ENCODE measurements around the gene ARAP3. TPM values are rescaled to one million over a fixed set of nuclear protein-coding genes. Genes with fewer than 3 reads are reported as not detected.

Gene ARAP3
- total and polyA plus RNA-seq, 9 of the 15 experiments (the other 6 are each of a cell fraction or from before 2014, with no cell fraction given), result 0.83 to 25.7 (median 6.4) TPM

GRCh38 chr5:141707510-141707909 is 25.5 kb upstream of the ARAP3 start:
- Histone ChIP-seq H3K4me2 (ENCODE audit: insufficient read depth, low read length) (no peak overlapping the region), H3K79me2 (ENCODE audit: control insufficient read depth, insufficient read depth, low read length) (no peaks in the 10 kb centered on the region), H3K36me3 (ENCODE audit: control insufficient read depth, insufficient read depth, low read length) (no peaks in the 10 kb centered on the region), H3K4me3 (no peak overlapping the region), H3K9me1 (ENCODE audit: control insufficient read depth, insufficient read depth, low read length) (no peaks in the 10 kb centered on the region), H4K20me1 (replicated peaks; ENCODE audit: control insufficient read depth, insufficient read depth, low read length) (no peaks in the 10 kb centered on the region; the same call in 1 of the 2 replicates), H3K27me3 (ENCODE audit: control insufficient read depth in 2 of 2, insufficient read depth in 2 of 2, low read length in 2 of 2) (peaks cover 24 to 42% of the 10 kb centered on the region in 2 experiments; a peak in 4 of 5 replicates), H2AFZ (ENCODE audit: low read depth, low read length) (no peak overlapping the region), H3K4me1 (replicated peaks in 1 of 2; ENCODE audit: control insufficient read depth in 2 of 2, insufficient read depth in 2 of 2, low read length in 2 of 2) (peaks cover 0 to 4% of the 10 kb centered on the region in 2 experiments; a peak in 3 of 5 replicates), H3K9ac (ENCODE audit: insufficient read depth in 1 of 2, low read depth in 2 of 2, low read length in 2 of 2) (no peak overlapping the region), H3K9me3 (replicated peaks; ENCODE audit: control insufficient read depth, insufficient read depth, low read depth, low read length) (no peaks in the 10 kb centered on the region), H3K27ac (ENCODE audit: extremely low read depth, low read depth, low read length) (no peak overlapping the region)
- 5% methylated on average over 8 of the region's 8 CpGs for WGBS (ENCODE audit: insufficient coverage, low coverage, missing lambda C conversion rate)
- ChIA-PET POLR2A (no interaction called here), CTCF (ENCODE audit: low intra/inter-chr PET ratio) (no interaction called here)
- no TSS peak for BruUV-seq (replicated peaks)
- in situ Hi-C loops (cut with MboI) (loop anchor here (5.0 to 10.0 kb wide), 3 partner anchors 107 to 427 kb away; no protein-coding TSS in a partner anchor), intact Hi-C loops (cut with micrococcal nuclease) (no loop called here)
- peak; percentile 32; the same call in 1 of the 3 replicates for ATAC-seq
- TF ChIP-seq NKRF (IDR thresholded peaks at IDR 0.05; ENCODE audit: borderline replicate concordance) (no peak), HSF4 (CRISPR knock-in tag; IDR thresholded peaks at IDR 0.05; ENCODE audit: borderline replicate concordance) (no peak), SMAD1 (IDR thresholded peaks at IDR 0.05; ENCODE audit: low read depth, low read length, partially characterized antibody) (no peak), ARNT (IDR thresholded peaks at IDR 0.05) (no peak), KDM4B (IDR thresholded peaks at IDR 0.05; ENCODE audit: borderline replicate concordance in 2 of 2, low read depth in 1 of 2) (no peak), YBX1 (IDR thresholded peaks at IDR 0.05) (no peak), ZNF695 (CRISPR knock-in tag; IDR thresholded peaks at IDR 0.05) (no peak), ZNF444 (CRISPR knock-in tag; IDR thresholded peaks at IDR 0.05) (no peak), TAF7 (tag; IDR thresholded peaks at IDR 0.05) (no peak), PTBP1 (IDR thresholded peaks at IDR 0.05; ENCODE audit: low read depth, low read length) (no peak), MBD1 (CRISPR knock-in tag; IDR thresholded peaks at IDR 0.05) (no peak), PBX2 (CRISPR knock-in tag; IDR thresholded peaks at IDR 0.05; ENCODE audit: low read depth) (no peak), PBX2 (tag; conservative IDR thresholded peaks at IDR 0.05; ENCODE audit: low read depth) (no peak), TARDBP (IDR thresholded peaks at IDR 0.05) (no peak), HDGF (IDR thresholded peaks at IDR 0.05) (no peak), GMEB1 (CRISPR knock-in tag; IDR thresholded peaks at IDR 0.05) (no peak)
- peak; percentile 65 for FAIRE-seq
- DNase-seq (ENCODE audit: extremely low read depth in 1 of 4, low spot score in 3 of 4), result no peak

Data from K562 (cell line).